Smooth muscle cell (in vitro differentiated cells): Measurements from ENCODE around the gene NEURL4. TPM values are rescaled to one million over a fixed set of nuclear protein-coding genes. Genes with fewer than 3 reads are reported as not detected.

ENCODE experiments used
- DNase-seq: peaks from one replicate; lab custom pipeline; 2025; ENCODE audit not compliant: unreplicated experiment; lab: John Stamatoyannopoulos, UW
- H2AFZ ChIP-seq: fragments of 200-600 bp; sonication (generic); 2 replicates; pipeline ENCODE4 v1.6.0; 2016; ENCODE audit warnings: antibody characterized with exemption, low read depth, mild to moderate bottlenecking
- H3F3A ChIP-seq: fragments of 200-600 bp; sonication (generic); 2 replicates; pipeline ENCODE4 v1.6.0; 2017; ENCODE audit warnings: antibody characterized with exemption, low read depth
- H3K27ac ChIP-seq: fragments of 200-600 bp; sonication (generic); 2 replicates; pipeline ENCODE4 v1.5.1; 2016; ENCODE audit warnings: low read depth, mild to moderate bottlenecking
- H3K27me3 ChIP-seq: fragments of 200-600 bp; sonication (generic); 2 replicates; pipeline ENCODE4 v1.6.1; 2016; ENCODE audit warnings: low read depth, mild to moderate bottlenecking
- H3K36me3 ChIP-seq: fragments of 200-600 bp; sonication (generic); 2 replicates; pipeline ENCODE4 v1.5.1; 2016; ENCODE audit warnings: low read depth
- H3K4me1 ChIP-seq: fragments of 200-600 bp; sonication (generic); 2 replicates; pipeline ENCODE4 v1.5.1; 2016; ENCODE audit warnings: low read depth
- H3K4me2 ChIP-seq: fragments of 200-600 bp; sonication (generic); 2 replicates; pipeline ENCODE4 v1.6.0; 2016; ENCODE audit warnings: mild to moderate bottlenecking
- H3K4me3 ChIP-seq: fragments of 200-600 bp; sonication (generic); 2 replicates; pipeline ENCODE4 v1.5.1; 2016; ENCODE audit warnings: mild to moderate bottlenecking
- H3K79me2 ChIP-seq: fragments of 200-600 bp; sonication (generic); 2 replicates; pipeline ENCODE4 v1.6.0; 2016; ENCODE audit warnings: low read depth, mild to moderate bottlenecking
- H3K9ac ChIP-seq: fragments of 200-600 bp; sonication (generic); 2 replicates; pipeline ENCODE4 v1.6.0; 2016; ENCODE audit warnings: low read depth
- H3K9me3 ChIP-seq: fragments of 200-600 bp; sonication (generic); replicated peaks from 2 replicates; pipeline ENCODE4 v1.5.1; 2016; ENCODE audit warnings: low read depth
- H4K20me1 ChIP-seq: fragments of 200-600 bp; sonication (generic); 2 replicates; pipeline ENCODE4 v1.6.0; 2016; ENCODE audit warnings: low read depth
- CTCF ChIP-seq: fragments of 200-600 bp; sonication (generic); IDR thresholded peaks from 2 replicates; pipeline ENCODE4 v1.5.1; 2017; ENCODE audit warnings: borderline replicate concordance, mild to moderate bottlenecking, antibody characterized with exemption; ENCODE audit not compliant: insufficient read depth, poor library complexity, severe bottlenecking
- WGBS: methylation state at CpG from one replicate; pipeline ENCODE4 v1.1.7; 2016; ENCODE audit warnings: low lambda C conversion rate; 5-methylcytosine and 5-hydroxymethylcytosine counted together
- polyA plus RNA-seq: library from polyadenylated mRNA; unstranded; fragments of >200 nt; fragmentation: Nextera tagmentation; extraction: Ambion mirVana; gene quantifications from 2 replicates; pipeline ENCODE4 v1.2.1, GENCODE V29; 2016
- total RNA-seq: library from RNA; depleted of rRNA; stranded (reverse); fragments of >200 nt; gene quantifications from 2 replicates; pipeline ENCODE4 v1.2.3, GENCODE V29; 2014

Gene NEURL4
- total and polyA plus RNA-seq, 2 experiments from 2014 or later = 5.1 to 8.6 TPM

DNA sequence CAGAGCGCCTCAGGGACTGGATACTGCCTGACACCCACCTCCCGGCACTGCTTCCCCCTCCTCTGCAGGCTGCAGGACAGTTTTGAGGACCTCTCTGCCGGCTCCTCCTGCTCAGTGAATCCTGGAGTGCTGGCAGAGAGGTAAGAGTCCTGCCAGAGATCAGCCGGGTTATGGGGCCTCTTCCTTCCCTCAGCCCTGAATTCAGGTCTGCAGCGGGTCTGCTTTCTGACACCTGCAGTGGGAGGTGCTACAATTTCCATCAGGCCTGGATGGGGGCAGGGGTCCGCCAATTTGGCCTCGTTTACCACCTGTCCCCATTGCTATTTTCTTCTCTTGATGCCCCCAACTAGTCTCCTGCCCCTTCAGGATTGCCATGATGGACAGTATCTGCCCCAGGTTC, 3.0 kb upstream of the NEURL4 start:
- 92% methylated on average over 7 of the region's 7 CpGs for WGBS
- TF ChIP-seq CTCF = no peak
- no peak overlapping the region for H3K9ac ChIP-seq
- H3F3A ChIP-seq = no peaks in the 10 kb centered on the region
- H3K27me3 ChIP-seq = no peaks in the 10 kb centered on the region
- H3K79me2 ChIP-seq = peaks cover 10% of the 10 kb centered on the region
- H4K20me1 ChIP-seq = no peaks in the 10 kb centered on the region
- peaks cover 14% of the 10 kb centered on the region for H3K4me1 ChIP-seq
- H3K4me2 ChIP-seq = no peak overlapping the region
- no peak overlapping the region for H2AFZ ChIP-seq
- DNase-seq = no peak
- no peaks in the 10 kb centered on the region for H3K9me3 ChIP-seq
- no peak overlapping the region for H3K27ac ChIP-seq
- no peak overlapping the region for H3K4me3 ChIP-seq
- no peaks in the 10 kb centered on the region for H3K36me3 ChIP-seq

DNA sequence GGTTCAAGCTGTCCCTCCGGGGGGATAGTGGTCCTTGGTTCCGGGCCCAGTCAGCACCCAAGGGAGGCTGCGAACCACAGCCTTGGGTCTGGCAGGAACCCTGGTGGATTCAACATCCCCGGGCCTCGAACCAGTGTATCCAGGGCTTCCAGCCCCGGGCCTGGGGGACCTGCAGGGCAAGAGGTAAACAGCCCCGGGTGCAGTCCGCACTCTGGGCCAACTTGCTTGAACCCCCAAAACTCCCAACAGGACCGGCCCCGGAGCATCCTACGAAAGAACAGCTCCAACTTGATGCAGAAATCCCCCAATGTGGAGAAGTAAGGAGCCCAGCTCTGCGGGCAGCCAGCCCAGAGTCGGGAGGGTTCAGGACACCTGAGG, 1.5 kb upstream of the NEURL4 start:
- Histone ChIP-seq H4K20me1 (no peaks in the 10 kb centered on the region), H3K4me1 (peaks cover 14% of the 10 kb centered on the region), H3K36me3 (no peaks in the 10 kb centered on the region), H3K9me3 (no peaks in the 10 kb centered on the region), H3K27ac (no peak overlapping the region), H3K4me3 (peak overlapping the region; percentile 77), H3K9ac (no peak overlapping the region), H3K4me2 (peak overlapping the region; percentile 93), H3K27me3 (no peaks in the 10 kb centered on the region), H3K79me2 (peaks cover 10% of the 10 kb centered on the region), H3F3A (no peaks in the 10 kb centered on the region), H2AFZ (peak overlapping the region; percentile 81)
- TF ChIP-seq CTCF = no peak
- DNase-seq = no peak
- WGBS = 89% methylated on average over 13 of the region's 13 CpGs

GRCh38 chr17:7329997-7330637, 982 bp upstream of the NEURL4 start:
- peak; percentile 78 for DNase-seq
- H4K20me1 ChIP-seq = no peaks in the 10 kb centered on the region
- H3K4me2 ChIP-seq = peak overlapping the region; percentile 93
- H3K79me2 ChIP-seq = peaks cover 10% of the 10 kb centered on the region
- no peaks in the 10 kb centered on the region for H3K9me3 ChIP-seq
- H3K36me3 ChIP-seq = no peaks in the 10 kb centered on the region
- H3K4me3 ChIP-seq = peak overlapping the region; percentile 77
- peak overlapping the region; percentile 79 for H3K27ac ChIP-seq
- peak overlapping the region; percentile 81 for H2AFZ ChIP-seq
- peak overlapping the region; percentile 76 for H3K9ac ChIP-seq
- no peaks in the 10 kb centered on the region for H3K27me3 ChIP-seq
- TF ChIP-seq CTCF = no peak
- WGBS = 5% methylated on average over 31 of the region's 34 CpGs
- H3F3A ChIP-seq = no peaks in the 10 kb centered on the region
- peaks cover 14% of the 10 kb centered on the region for H3K4me1 ChIP-seq
